HG03520 (cell line): ENCODE results near the gene TGM3.

Experiments
- ATAC-seq: cut with Tn5 transposase; IDR thresholded peaks from one replicate; pipeline ENCODE4 v1.9.1; 2021; ENCODE audit warnings: mild to moderate bottlenecking, moderate library complexity; ENCODE audit not compliant: unreplicated experiment

The TGM3 gene

GRCh38 chr20:2305029-2305428 is 9.2 kb downstream of the TGM3 start:
- no peak for ATAC-seq

GRCh38 chr20:2305479-2305878 is 9.7 kb downstream of the TGM3 start:
- no peak for ATAC-seq

- no peak for ATAC-seq
These were observed 10.1 kb downstream of the TGM3 start for GRCh38 chr20:2305946-2306345.

- no peak for ATAC-seq
These were observed 11.3 kb downstream of the TGM3 start for GRCh38 chr20:2307136-2307535.

DNA sequence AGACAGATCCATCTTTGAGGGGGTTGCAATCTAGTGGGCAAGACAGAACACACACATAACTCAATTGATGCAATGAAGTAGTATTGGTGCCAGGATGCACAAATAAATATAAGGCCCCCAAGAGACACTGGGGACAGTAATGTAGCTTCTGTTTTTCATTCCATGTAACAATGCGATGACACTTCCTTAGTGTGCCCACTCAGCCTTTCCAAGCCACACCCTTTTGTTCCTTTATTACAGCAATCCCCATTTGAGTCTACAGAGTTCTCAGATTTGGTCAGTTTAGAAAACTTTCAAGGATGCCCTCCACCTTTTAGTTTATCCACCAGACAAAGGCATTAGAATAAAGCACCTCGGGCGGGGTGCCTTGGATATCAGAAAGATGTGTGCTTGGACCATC is 15.5 kb downstream of the TGM3 start:
- ATAC-seq = no peak

- no peak for ATAC-seq
These were observed 17.1 kb downstream of the TGM3 start for GRCh38 chr20:2312876-2313275.

- ATAC-seq = no peak
These were observed 17.5 kb downstream of the TGM3 start for GRCh38 chr20:2313316-2313715.

DNA sequence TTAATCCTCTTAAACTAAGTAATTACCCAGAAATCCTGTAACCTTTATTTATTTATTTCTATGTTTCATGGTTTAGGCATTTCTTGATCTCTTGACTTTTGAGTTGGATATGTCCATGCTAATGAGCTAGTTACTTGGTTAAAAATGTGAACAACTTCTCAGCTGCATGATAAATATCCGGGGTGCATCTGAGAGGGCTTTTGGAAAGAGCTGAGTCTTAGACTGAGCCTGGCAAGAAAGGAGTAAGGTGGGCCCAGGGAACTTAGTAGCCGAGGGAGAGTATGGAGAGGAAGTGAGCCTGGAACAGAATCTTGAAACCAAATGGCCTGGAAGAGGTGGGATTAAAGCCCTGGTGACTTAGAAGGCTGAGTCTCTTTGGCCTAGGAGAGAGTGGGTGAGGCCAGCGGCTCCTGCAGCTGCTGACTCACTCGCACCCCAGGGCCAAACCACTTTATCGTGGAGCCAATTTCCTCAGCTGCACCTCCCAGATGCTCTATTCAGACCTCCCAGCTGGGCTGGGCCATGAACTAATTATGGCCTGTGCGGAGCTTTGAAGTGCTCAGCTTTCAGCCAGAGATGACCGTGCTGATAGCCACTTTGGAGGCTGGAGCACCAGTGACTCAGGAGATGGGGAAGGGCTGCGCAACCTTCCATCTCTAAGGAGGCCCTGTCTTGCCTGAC is 19.1 kb downstream of the TGM3 start:
- ATAC-seq = no peak

GRCh38 chr20:2315440-2315778 is 19.6 kb downstream of the TGM3 start:
- ATAC-seq = no peak

DNA sequence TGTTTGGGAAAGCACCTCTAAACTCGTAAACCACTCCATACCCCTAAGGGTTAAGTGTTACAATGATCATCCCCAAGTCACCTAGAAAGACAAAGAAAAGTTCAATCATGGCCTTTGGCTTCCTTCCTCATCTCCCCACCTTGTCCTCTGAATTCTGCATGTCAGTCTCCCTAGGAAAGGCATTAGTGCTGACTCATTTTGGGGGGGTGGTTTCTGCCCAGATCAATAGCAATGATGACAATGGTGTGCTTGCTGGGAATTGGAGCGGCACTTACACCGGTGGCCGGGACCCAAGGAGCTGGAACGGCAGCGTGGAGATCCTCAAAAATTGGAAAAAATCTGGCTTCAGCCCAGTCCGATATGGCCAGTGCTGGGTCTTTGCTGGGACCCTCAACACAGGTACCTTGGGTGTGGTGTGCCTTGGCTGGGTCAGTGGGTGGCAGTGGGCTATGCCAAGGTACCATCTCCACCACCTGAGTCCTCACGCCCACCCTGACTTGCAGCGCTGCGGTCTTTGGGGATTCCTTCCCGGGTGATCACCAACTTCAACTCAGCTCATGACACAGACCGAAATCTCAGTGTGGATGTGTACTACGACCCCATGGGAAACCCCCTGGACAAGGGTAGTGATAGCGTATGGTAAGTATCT is 21.2 kb downstream of the TGM3 start:
- ATAC-seq = no peak

DNA sequence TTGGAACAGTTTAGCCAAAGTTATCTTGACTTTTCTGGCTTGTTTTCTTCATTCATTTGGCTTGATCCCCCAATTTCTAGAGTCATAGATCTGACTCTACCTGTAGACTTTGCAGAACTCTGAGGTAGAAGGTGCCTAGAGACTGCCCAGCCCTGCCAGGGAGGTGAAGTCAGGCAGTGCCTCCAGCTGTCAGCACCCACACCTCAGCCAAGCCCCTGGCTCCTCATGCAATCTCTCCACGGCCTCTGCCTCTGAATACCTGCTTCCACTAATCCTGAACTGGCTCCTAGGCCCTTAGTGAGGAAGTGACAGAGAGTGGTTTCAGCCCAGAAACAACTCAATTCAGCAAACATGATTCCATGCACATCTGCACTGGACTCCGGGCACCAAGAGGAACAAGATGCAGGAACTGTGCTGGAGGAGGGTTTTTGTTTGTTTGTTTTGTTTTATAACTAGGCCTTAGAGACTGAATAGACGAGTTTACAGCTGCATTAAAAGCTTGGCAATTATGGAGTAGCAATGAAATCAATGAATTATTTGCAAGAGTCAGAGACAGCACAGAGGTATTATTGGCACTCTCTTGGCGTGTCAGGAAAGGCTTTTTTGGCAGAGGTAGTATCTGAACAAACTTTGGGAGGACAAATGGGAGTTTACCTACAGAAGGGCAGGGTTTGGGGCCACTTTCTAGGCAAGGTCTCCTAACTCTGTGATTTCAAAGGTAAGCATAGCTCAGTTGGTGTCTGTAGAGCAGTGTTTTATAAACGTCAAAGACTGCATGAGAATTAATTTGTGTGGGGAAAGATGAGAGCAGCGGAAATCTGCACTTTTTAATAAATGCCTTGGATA is 25.2 kb downstream of the TGM3 start:
- no peak for ATAC-seq

DNA sequence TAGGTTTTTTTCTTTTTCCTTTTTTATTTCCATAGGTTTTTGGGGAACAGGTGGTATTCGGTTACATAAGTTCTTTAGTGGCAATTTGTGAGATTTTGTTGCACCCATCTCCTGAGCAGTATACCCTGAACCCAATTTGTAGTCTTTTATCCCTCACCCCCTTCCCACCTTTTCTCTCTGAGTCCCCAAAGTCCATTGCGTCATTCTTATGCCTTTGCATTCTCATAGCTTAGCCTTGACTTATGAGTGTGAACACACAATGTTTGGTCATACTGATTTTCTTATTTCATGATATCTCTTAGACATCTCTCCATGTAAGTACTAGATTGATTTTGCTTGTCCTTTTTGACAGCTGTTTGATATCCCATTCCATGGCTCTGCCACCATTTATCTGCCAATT is 27.2 kb downstream of the TGM3 start:
- ATAC-seq = no peak

GRCh38 chr20:2326046-2326445 is 30.2 kb downstream of the TGM3 start:
- ATAC-seq = no peak

GRCh38 chr20:2327620-2328555 is 32.1 kb downstream of the TGM3 start:
- no peak for ATAC-seq

GRCh38 chr20:2329286-2329685 is 33.5 kb downstream of the TGM3 start:
- ATAC-seq = no peak

GRCh38 chr20:2330090-2330695 is 34.4 kb downstream of the TGM3 start:
- ATAC-seq = no peak

DNA sequence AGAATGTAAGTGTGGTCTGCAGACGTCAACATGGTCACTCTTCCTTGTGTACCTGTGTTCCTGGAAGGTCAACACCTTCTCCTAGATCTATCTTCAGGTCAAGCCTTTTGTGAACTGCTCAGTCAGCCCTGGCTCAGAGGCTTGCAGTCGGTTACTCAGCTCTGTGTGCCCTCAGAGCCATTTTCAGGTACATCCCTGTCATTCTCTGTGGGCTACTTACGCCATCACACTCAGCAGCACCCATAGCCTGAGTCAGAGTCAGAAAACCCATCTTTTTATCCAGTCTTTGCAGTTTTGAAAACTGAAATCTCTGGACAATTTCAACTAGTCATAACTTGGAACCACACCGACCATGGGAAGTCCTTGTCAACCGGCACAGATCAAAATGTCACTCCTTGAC is 35.3 kb downstream of the TGM3 start:
- ATAC-seq = no peak

DNA sequence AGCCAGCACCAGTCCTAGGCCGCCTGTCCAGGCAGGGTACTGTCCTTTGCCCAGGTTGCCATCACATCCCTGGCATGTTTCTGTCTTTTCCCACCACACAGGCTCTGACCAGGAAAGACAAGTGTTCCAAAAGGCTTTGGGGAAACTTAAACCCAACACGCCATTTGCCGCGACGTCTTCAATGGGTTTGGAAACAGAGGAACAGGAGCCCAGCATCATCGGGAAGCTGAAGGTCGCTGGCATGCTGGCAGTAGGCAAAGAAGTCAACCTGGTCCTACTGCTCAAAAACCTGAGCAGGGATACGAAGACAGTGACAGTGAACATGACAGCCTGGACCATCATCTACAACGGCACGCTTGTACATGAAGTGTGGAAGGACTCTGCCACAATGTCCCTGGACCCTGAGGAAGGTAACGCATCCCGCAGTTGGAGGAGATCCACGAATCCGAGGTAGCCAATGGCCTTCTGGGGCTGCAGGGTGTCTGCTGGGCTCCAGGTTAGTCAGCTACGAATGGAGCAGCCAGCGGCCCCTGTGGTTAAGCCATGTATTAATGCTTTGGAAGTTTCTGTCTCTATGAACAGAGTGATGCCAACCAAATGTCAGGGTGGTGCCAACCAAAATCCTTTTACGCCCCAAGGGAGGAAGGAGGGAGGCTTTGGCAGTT is 36.2 kb downstream of the TGM3 start:
- ATAC-seq = no peak

DNA sequence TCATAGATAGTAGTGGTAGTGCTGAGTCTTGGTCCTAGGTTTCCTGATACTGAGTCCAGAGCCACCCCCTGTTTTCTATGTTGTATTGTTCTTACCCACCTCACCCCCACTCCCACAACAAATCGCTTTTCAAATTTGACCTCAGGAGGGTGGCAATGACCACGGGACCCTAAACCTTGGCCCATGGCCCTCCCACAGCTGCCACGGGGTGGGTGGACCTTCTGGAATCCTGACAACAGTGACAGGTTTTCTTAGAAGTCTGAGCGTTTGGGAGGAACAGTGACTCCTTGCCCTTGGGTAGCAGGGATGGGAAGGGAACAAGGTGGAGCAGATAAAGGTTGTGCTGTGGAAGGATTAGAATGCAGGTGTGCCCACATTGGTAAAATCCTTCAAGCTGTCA is 36.9 kb downstream of the TGM3 start:
- ATAC-seq = no peak

DNA sequence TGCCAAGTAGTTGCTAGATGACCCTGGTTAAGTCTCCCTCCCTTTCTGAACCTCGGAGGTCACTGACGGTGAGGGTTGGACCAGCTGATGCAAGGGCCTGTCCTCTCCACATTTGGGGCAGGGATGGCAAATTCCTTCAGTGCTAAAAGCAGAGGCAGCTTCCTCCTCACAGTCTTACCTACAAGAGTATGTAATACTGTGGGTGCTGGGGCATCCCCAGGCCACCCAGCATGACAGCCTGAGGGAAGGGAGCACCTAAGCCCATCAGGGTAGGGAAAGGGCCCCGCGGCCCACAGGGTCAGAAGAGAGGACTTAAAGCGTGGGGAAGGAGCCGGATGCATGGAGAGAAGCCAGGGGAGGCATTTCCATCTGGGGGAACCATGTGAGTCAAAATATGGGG is 38.0 kb downstream of the TGM3 start:
- no peak for ATAC-seq
